ENCODE results near the gene KRT27.

DNA sequence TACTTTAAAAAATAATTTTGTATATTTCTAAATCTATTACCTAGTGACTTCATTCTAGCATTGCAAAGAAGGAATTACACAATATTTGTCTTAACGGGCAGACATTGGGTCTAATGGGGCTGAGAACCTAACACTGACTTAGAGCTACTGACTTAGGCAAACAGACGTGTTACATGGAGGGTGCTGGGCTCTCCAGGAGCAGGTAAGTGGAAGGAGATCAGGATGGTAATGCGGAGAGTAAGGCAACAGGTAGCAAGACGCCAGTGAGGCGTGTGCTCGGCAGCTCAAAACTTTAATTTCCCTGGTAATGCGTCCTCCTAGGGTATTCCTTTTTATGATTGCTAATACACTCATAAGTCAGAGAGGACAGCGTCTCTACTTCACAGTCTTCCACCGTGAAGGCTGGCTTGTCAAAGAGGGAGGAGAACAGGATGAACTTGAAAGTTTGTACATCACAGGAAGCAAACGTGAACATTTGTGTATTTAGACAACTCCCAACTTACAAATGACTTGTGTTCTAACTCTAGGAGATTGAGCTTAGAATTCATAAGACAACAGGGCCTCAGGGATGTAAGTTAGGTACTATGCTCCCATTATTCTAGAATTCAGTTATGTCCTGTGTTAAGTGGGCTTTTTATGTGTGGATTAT lies 12.8 kb upstream of the KRT27 start:
- TF ChIP-seq CTCF (conservative IDR thresholded peaks at IDR 0.05; ENCODE audit: low read length) (no peak), EZH2phosphoT487 (IDR thresholded peaks at IDR 0.05; ENCODE audit: borderline replicate concordance, low read depth, low read length) (no peak)

All from OCI-LY7 (cell line).